ENCODE results near the gene PRKG1.
"Not testable (repeated sequence)": the region's sequence is repeated elsewhere in the genome, so short reads cannot be mapped to it uniquely, and the experiment has no call there.

PRKG1 gene

DNA sequence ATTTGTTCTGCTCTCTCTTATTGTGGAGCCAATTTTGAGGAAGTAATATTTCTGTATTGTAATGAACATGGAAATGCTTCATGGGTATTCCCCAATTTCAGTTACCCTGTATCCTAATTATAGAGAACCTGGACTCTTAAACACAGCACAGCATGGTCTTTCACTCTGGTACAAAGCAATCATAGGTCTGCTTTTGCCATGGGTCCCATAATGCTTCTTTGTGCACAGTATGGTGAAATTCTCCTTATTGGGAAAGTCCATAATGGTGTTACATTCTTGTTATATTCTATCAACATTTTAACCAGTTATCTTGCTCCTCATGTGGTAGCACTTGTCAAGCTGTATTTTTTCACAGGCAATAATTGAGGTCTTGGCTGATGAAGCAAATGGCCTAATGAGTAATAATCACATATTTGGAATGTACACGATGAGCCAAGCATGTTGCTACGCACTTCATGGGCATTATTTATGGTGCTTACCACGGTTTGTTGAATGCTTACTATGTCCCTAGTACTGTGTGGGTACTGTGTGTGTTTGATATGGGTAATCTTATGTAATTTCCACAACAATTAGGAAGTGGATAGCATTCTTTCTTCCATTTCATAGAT, 42.9 kb downstream of the PRKG1 start:
- no peak for DNase-seq

DNA sequence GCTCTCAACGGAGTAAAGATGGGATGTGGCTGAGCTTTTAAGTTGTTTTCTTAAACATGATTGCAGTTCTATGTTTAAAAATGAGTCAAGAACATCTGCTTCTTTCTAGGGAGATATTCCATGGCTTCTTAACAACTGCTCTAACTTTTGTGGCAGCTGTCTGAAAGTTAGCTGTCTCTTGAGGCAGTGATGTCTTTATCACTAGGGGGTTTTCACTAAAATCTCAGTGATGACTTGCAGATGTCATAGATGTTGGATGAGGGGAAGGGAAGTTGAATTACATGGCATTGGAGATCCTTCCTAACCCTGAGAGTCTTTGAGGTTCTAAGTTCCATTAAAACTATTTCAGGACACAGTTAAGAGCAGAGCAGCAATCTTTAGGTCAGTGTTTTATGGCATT, 43.5 kb downstream of the PRKG1 start:
- DNase-seq, result no peak

DNA sequence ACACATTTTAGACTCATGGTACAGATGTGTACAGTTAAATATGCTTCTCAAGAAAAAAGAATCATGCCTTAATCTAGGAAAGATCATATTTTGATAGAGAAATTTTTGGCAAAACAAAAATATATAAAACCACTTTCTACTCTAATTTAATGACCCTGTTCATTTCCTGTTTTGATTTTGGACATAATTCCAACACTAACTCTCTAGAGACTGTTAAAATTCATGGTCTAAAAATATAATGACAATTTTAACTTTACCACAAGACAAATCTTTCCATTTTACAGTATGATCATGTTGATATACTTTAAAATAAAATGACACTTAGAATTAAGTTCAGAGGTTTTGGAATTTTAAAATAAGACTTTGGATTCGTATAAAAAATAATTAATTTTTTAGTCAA, 45.2 kb downstream of the PRKG1 start:
- no peak for DNase-seq

DNA sequence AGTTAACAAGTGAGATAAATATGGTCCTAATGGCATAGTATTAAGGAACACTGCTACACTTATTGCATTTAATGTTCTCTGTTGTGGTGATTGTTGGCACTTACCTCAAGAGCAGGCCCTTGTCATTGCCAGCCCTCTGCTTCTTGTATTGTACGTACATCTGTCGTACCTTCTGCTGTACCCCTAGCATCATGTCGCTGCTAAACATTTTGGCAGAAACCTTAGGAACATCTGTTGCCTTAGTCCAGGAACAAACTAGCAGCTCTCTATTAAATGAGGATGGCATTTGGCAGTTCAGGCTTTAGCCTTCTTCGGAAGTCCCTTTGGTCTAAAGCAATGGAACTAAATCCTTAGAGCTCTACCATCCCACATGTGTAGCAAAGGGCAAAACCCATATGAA, 47.6 kb downstream of the PRKG1 start:
- no peak for DNase-seq

DNA sequence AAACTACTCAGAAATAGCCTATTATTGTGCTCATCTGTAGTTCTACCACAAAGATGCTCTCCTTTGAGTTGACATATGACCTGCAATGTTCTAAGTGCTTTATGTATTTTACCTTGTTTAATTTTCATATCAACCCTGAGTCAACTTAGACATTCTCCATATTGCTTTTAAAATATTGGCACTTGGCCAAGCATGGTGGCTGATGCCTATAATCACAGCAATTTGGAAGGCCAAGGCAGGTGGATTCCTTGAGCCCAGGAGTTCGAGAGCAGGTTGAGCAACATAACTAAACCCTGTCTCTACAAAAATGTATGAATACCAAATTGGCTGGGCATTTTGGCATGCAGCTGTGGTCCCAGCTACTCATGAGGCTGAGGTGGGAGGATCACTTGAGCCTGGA, 50.6 kb downstream of the PRKG1 start:
- DNase-seq, result no peak

DNA sequence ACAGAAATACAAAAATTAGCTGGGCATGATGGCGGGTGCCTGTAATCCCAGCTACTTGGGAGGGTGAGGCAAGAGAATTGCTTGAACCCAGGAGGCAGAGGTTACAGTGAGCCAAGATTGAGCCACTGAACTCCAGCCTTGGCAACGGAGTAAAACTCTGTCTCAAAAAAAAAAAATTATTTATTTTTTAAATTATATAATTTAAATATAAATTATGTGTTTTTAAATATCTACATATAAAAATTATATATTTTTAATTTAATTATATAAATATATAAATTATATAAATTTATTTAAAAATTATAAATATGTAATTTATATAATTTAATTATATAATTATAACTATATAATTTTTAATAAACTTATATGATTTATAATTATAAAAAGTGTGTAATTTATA, 51.2 kb downstream of the PRKG1 start:
- DNase-seq, result no peak

DNA sequence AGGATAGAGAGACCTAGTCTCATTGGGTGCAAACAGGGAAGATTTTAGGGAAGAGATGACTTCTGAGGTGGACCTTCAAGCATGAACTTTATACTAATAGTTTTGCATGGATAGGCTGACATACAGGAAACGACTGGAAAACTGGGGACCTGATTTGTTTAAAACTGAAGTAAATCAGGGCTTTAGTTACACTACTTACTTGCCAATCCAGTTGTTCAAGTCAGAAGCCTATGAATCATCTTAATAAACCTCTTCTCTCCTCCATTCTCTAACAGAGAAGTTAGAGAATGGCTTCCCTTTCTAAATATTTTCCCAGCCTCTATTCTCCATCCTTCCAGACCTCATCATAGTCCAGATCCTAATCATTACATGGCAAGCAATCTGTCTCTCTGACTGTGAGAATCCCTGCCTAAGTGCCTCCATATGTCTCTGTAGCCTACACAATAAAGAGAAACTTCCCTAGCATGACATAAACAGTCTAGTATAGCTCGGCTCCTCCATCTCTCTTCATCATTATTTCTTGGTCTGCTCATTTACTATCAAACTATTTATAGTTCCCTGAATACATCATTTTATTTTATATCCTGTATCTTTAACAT, 55.8 kb downstream of the PRKG1 start:
- no peak for DNase-seq

DNA sequence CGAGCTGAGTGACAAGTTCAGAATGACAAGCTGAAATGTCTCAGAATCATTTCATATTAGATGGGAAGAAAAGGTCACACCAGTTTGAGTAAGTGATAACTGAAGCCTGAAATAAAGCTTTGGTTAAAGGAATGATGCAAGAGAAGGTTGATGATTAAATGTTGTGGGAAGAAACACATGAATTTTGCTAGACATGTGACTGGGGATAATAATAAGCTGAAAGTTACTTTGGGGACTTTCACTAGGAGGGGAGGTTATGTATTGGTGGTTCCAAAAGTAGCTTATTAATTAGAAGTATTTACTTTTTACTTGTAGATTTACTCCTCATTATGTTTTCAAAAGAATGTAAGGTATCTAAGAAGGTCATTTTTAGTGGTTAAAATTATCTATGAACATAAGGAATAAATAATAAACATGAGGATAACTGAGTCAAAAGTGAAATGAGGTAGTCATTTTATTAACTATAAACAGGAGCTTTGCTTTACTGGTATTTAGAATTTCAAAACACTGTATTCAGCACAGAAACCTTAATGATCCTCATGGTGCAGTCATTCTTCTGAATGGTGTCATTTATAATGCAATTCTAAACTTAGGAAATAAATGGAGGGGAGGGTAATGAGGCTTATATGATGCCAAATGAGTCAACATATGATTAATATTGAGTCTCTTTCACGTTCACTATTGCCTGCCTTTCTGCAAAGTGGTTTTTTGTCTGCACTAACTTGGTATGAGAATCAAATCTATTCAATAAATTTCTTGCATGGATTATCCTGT, 63.7 kb downstream of the PRKG1 start:
- no peak for DNase-seq

DNA sequence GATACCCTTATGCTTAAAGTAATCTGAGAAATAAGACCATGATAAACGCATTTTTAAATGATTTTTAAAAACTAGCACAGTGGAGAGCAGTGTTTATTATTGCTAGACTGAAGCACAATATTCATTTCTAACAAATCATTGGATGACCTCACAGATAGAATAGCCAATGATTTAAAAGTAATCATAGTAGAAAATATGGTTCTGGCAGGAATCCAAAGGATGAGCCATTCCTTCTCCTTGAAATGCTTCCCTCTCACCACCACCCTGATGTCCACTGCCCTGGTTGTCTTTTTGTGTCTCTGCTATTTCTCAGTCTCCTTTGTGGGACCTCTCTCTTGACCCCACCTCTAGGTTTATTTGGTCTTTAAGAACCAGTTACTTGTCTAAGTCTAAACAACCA, 64.9 kb downstream of the PRKG1 start:
- DNase-seq, result no peak

DNA sequence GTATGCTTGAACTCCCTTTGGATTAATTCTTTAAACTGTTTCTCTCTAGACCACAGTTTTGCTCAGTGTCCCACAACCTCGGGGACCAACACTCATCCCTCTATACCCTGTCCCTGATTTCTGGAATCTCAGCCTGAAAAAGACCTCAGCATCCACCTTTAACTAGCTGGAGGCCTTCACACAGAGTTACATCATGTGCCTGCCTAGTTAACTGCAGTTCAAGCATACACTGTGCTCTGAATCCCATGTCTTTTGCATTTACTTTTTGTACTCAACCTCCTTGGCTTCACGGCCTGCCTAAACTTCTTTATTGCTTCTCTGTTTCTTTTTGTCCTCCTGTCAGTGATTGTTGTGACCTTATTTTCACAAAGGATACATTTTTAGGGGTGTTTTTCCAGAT, 66.7 kb downstream of the PRKG1 start:
- no peak for DNase-seq

DNA sequence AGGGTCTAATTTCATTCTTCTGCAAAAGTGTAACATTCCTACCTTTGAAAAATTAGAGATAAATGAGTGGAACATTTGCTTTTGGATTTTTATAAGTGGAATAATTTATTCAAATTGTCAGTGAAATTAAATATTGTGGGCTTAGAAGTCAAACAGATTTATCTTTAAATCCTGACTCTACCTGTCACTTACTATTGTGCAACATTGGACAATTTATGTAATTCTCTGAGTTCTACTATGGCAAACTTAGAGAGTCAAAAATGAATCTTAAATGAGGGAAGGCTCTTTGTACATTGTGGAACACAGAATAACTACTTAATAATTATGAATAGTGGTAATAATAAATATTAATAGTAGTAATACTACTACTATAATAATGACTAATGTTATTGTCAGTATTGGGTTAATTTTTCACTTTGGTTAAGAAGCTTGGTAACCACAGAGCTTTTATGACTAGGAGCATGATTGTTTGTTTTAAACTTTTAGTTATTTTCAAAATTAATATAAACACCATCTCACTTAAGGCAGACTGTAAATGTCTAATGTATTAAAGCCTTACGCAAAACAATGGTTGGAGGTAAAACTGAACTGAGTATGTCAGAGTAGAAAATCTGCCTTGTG, 70.0 kb downstream of the PRKG1 start:
- no peak for DNase-seq

DNA sequence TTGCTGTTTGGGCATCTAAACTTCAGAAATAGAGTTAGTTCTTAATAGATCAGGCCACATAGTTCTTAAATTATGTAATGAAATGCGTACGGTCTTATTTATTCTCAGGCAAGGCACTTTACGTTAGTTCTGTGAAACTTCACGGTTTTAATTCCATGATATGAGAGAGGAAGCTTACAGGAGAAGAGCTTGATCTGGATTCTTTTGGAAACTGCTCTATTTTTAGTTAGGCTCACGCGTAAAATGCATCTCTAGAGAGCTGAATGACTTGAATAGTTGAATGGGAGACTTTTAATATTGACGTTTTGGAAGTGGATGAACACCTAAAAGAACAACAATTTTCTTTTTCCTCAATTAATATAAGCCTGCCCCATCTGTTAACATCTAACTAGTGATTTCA, 71.1 kb downstream of the PRKG1 start:
- DNase-seq, result no peak

DNA sequence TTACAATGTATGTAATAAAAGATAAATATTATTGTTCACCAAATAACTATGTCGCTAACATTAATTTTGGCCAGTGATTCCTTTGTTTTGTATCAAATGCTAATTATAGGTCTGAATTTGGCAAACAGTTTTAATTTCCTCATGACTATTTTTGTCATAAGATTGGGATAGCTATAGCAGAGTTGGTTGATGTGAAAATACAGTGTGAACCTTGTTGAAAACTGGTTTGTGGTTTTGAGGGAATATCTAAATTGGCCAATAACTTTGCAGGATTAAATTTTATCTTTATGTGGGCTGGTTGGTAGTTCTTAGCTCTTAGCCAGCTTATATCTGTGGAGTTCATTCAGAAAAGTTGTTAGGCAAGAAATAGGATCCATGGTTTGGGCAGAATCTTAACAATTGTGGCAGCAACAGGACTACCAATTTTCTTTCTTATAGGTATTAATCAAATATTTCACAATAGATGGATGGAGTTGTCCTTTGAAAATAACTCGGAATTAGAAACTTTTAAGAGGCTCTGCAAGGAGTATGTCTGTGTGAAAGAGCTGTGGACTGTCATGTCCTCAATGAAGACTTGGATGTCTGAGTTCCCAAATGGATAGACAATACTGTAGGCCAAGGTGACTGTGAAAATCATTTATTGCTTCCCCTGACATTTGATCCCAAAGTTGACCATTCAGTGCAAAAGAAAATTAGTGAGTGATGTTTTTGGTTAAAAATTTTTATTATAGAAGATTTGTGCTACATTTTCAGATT, 73.5 kb downstream of the PRKG1 start:
- no peak for DNase-seq

DNA sequence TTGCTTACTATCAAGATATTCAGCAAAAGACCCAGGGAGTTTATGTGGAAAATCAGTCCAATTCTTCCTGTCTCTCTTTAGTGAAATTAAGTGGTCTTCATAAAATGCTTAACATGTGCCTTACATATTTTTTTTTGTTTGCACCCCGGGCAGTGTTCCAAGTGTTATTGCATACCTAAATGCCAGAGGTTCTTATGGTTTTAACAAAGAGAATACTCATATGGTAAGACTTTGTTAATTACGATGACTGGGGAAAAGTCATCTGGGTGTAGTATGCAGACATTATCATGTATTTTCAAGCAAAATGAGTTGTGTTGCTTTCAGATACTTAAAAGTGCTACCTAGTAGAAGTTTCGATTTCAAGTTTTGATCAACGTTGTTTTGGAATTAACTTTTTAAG, 82.6 kb downstream of the PRKG1 start:
- DNase-seq, result no peak

DNA sequence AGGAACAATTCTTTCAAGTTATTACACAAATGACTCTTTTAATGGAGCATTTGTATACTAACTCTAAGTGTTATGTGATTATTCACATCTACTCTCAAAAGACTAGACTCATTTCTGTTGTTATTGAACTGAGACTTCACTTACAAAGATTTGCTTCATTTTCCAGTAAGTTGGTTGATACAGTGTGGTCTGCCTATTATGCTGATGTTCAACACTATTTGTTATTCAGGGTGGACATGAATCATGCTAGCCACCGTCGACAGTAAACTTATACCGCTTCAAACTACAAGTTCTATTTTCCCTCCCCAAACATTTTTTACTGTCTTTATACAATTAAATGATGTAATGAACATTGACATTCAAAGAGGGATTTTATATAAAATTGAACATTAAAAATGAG, 84.5 kb downstream of the PRKG1 start:
- no peak for DNase-seq

DNA sequence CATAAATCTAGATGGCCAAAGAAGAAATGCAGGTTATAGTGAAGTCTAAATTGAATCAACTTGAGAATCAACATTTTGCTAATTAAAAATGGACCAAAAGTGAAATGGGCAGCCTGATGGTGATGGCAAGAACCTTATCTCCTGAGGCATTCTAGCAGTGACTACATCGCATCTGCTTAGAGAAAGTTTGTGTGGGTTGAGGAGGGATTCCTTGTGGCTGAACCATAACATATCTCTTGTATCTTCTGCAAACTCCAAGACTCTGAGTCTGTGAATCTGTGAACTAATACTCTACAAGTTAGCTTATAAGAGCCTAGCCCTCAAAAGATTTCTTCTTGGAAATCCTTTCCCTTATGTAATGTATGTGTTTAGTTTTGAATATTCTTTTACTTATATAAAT, 85.6 kb downstream of the PRKG1 start:
- no peak for DNase-seq

DNA sequence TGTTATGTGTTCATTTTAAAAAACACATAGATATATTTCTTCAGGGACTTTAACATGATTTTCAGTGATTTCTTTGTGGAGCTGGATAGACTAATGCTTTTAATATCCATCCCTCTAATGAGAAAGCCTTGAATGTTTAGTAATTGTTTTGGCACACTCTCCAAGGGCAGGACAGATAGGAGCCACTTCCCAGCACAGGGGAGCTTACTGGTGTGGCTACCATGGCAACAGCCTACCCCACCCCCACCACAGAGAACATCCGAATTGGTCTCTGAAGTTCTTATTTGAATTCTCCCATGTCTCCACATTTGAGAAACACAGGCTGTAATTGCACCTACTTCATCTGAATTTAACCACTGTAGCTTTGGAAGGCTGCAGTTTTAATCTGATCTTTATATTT, 87.7 kb downstream of the PRKG1 start:
- peak in 13 of 51 donors; percentile 0 to 22 (median 5) for DNase-seq

DNA sequence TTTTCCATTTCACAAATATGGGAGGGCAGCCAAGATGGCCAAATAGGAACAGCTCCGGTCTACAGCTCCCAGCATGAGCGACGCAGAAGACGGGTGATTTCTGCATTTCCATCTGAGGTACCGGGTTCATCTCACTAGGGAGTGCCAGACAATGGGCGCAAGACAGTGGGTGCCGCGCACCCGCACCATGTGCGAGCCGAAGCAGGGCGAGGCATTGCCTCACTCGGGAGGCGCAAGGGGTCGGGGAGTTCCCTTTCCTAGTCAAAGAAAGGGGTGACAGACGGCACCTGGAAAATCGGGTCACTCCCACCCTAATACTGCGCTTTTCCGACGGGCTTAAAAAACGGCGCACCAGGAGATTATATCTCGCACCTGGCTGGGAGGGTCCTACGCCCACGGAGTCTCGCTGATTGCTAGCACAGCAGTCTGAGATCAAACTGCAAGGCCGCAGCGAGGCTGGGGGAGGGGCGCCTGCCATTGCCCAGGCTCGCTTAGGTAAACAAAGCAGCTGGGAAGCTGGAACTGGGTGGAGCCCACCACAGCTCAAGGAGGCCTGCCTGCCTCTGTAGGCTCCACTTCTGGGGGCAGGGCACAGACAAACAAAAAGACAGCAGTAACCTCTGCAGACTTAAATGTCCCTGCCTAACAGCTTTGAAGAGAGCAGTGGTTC, 89.2 kb downstream of the PRKG1 start:
- DNase-seq, result not testable (repeated sequence)

DNA sequence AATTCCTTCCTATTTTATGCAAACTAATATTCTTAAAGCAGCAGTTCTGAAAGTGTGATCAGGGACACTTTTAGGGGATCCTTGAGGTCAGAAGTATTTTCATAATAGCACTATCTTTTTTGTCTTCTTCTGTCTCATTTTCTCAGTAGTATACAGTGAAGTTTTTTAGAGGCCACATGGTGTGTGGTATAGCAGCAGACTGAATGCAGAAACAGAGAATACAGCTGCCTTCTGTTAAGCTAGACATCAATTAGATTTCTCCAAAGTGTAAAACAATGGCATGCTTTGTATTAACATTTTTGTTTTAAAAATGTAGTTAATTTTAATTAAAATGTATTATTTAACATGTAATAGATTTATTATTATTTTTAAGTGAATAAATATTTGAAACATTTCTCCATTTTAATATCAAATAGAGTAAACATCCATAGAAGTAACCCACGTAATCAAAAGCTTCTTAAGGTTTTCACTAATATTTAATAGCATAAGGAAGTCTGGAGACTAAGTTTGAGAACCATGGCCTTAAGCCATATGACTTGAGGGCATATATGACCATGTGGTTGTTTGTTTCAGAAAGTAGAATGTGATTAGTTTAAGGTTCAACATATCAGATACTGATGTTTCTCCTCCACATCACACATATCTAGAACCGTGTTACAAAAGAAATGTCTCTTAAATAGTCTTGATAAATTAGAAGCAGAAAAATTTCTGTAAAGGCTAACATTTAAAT, 94.0 kb downstream of the PRKG1 start:
- DNase-seq, result no peak

DNA sequence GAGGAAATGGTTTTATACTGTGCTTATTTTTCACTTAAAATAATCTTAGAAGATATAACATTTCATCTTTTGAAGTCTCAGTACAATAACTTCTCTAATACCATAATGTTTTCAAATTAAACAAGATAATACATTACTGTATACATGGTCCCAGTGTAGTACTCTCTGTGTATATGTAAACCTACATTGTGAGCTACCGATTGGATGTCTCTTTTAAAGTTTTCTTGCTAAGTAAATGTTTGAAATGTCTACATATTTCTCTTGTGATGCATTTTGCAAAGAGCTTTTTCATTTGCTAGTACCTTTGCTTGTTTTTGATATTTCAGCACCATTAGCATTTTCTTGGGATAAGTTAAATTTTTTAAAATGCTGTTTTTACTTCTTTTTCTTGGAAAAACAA, 94.8 kb downstream of the PRKG1 start:
- DNase-seq, result no peak

Data from hypothalamus (tissue), 51 donors.